DOHH2 (cell line): Measurements from ENCODE around the gene CES3.

Experiments
- H3F3A ChIP-seq: fragments of 200-600 bp; sonication (generic), shearing (Covaris generic); 2 replicates; pipeline ENCODE4 v1.6.0; 2016; ENCODE audit warnings: antibody characterized with exemption, mild to moderate bottlenecking; ENCODE audit not compliant: control insufficient read depth, insufficient read depth
- H3K27ac ChIP-seq: fragments of 200-600 bp; sonication (generic); 2 replicates; pipeline ENCODE4 v1.5.1; 2014; ENCODE audit warnings: low read depth, mild to moderate bottlenecking, low read length, moderate library complexity
- H3K27me3 ChIP-seq: fragments of 200-600 bp; sonication (generic); 2 replicates; pipeline ENCODE4 v1.6.1; 2014; ENCODE audit warnings: mild to moderate bottlenecking, low read length, mixed read lengths; ENCODE audit not compliant: control insufficient read depth
- H3K36me3 ChIP-seq: fragments of 200-600 bp; sonication (generic); 2 replicates; pipeline ENCODE4 v1.6.1; 2014; ENCODE audit warnings: mild to moderate bottlenecking, low read length, moderate library complexity, mixed read lengths; ENCODE audit not compliant: control insufficient read depth
- H3K4me1 ChIP-seq: fragments of 200-600 bp; sonication (generic); 2 replicates; pipeline ENCODE4 v1.6.1; 2014; ENCODE audit warnings: mild to moderate bottlenecking, low read length, mixed read lengths; ENCODE audit not compliant: control insufficient read depth
- H3K4me2 ChIP-seq: fragments of 200-600 bp; sonication (generic); 2 replicates; pipeline ENCODE4 v1.6.0; 2014; ENCODE audit warnings: mild to moderate bottlenecking, low read length, moderate library complexity
- H3K4me3 ChIP-seq: fragments of 200-600 bp; sonication (generic); 2 replicates; pipeline ENCODE4 v1.5.1; 2014; ENCODE audit warnings: mild to moderate bottlenecking, low read length, mixed read lengths
- H3K79me2 ChIP-seq: fragments of 200-600 bp; sonication (generic); 2 replicates; pipeline ENCODE4 v1.6.1; 2014; ENCODE audit warnings: mild to moderate bottlenecking, low read length, mixed read lengths; ENCODE audit not compliant: control insufficient read depth
- H3K9me2 ChIP-seq: fragments of 200-600 bp; sonication (generic); replicated peaks from 2 replicates; pipeline ENCODE4 v1.6.1; 2014; ENCODE audit warnings: mild to moderate bottlenecking, low read length, mixed read lengths; ENCODE audit not compliant: control insufficient read depth
- H3K9me3 ChIP-seq: fragments of 200-600 bp; sonication (generic); 2 replicates; pipeline ENCODE4 v1.6.1; 2014; ENCODE audit warnings: antibody characterized with exemption, low read length, mixed read lengths; ENCODE audit not compliant: control insufficient read depth, insufficient read depth
- H4K20me1 ChIP-seq: fragments of 200-600 bp; sonication (generic); 2 replicates; pipeline ENCODE4 v1.6.0; 2014; ENCODE audit warnings: low read depth, mild to moderate bottlenecking, antibody characterized with exemption, low read length, moderate library complexity; ENCODE audit not compliant: control insufficient read depth, insufficient read depth
- CTCF ChIP-seq: fragments of 200-600 bp; sonication (generic); IDR thresholded peaks from one replicate; pipeline ENCODE4 v1.5.1; 2014; ENCODE audit warnings: antibody characterized with exemption, mild to moderate bottlenecking, low read depth, low read length; ENCODE audit not compliant: poor library complexity, severe bottlenecking
- EZH2phosphoT487 ChIP-seq: fragments of 200-600 bp; sonication (generic); IDR thresholded peaks from 2 replicates; pipeline ENCODE4 v1.6.1; 2017; ENCODE audit warnings: borderline replicate concordance, mild to moderate bottlenecking, antibody characterized with exemption, low read length, moderate library complexity, mixed read lengths

The CES3 gene

DNA sequence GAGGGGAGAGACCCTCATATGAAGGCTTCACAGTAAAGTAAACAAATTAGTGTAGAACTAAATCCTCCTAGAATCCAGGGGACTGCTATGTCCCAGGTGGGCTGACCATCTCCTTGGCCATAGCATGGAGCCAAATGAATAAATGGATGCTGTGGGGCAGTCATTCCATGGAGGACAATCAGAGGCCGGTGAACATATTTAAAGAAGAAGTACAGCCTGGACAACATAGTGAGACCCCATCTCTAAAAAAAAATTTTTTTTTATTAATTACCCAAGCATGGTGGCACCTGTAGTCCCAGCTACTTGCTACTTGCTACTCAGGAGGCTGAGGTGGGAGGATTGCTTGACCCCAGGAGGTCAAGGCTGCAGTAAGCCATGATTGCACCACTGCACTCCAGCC lies 62.6 kb downstream of the CES3 start:
- no peaks in the 10 kb centered on the region for H4K20me1 ChIP-seq

More for the DNA sequence above, 62.6 kb downstream of the CES3 start:
- H3K4me3 ChIP-seq: no peak overlapping the region
- H3K9me2 ChIP-seq: no peaks in the 10 kb centered on the region
- no peak for TF ChIP-seq CTCF
- TF ChIP-seq EZH2phosphoT487: no peak
- H3K4me1 ChIP-seq: peaks cover 18% of the 10 kb centered on the region
- H3K27me3 ChIP-seq: no peaks in the 10 kb centered on the region
- peaks cover 5% of the 10 kb centered on the region for H3K79me2 ChIP-seq
- no peaks in the 10 kb centered on the region for H3F3A ChIP-seq
- no peaks in the 10 kb centered on the region for H3K9me3 ChIP-seq
- no peak overlapping the region for H3K4me2 ChIP-seq
- no peak overlapping the region for H3K27ac ChIP-seq
- no peaks in the 10 kb centered on the region for H3K36me3 ChIP-seq
